ENCODE measurements around the gene UNK.

- TF ChIP-seq CTCF (IDR thresholded peaks at IDR 0.05) (no peak), POLR2A (IDR thresholded peaks at IDR 0.05) (no peak), POLR2AphosphoS5 (IDR thresholded peaks at IDR 0.05) (no peak)
These were observed 21.4 kb upstream of the UNK start for GRCh38 chr17:75763269-75763607.
